ENCODE data around the gene CDKN2B-AS1.
A peak's percentile ranks its signal among the peaks of the same experiment; 100 is the strongest.

Gene CDKN2B-AS1

DNA sequence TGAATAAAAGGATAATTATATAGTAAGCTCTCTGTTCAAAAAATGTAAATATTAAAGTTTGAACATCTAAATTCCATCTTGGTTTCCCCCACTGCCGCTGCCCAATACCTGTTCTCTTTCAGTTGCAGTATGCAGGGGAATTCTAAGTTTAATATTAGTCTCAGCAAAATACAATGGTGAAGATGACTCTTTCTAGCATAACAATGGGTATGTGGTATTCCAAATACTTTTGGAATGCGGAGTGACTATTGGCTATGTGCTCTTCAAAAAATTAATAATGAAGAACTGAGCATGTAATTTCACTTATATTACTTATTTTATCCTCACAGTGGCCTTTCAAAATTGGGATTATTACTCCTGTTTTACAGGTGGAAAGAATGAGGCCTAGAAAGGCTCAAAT, 3.4 kb downstream of the CDKN2B-AS1 start:
- no peak for FAIRE-seq
- no peak for TF ChIP-seq POU2F2 (IDR thresholded peaks at IDR 0.05; ENCODE audit: low read depth, low read length)
- no peak for TF ChIP-seq POLR2AphosphoS5 (IDR thresholded peaks at IDR 0.05; ENCODE audit: low read depth, low read length)
- TF ChIP-seq POLR2A (IDR thresholded peaks at IDR 0.05; ENCODE audit: low read depth, low read length): no peak
- TF ChIP-seq PAX5 (IDR thresholded peaks at IDR 0.05; ENCODE audit: insufficient read depth, low read length, severe bottlenecking): no peak
- no peak for TF ChIP-seq SPI1 (IDR thresholded peaks at IDR 0.05; ENCODE audit: low read depth, low read length)
- TF ChIP-seq TAF1 (IDR thresholded peaks at IDR 0.05; ENCODE audit: low read depth, low read length): no peak

GRCh38 chr9:22002038-22002437, 7.4 kb downstream of the CDKN2B-AS1 start:
- FAIRE-seq (peak; percentile 71), DNase-seq (ENCODE audit: insufficient read length, low spot score) (no peak)
- no peak for TF ChIP-seq PAX5 (IDR thresholded peaks at IDR 0.05; ENCODE audit: insufficient read depth, low read length, severe bottlenecking)
- TF ChIP-seq TAF1 (IDR thresholded peaks at IDR 0.05; ENCODE audit: low read depth, low read length): no peak
- no peak for TF ChIP-seq POU2F2 (IDR thresholded peaks at IDR 0.05; ENCODE audit: low read depth, low read length)
- no peak for TF ChIP-seq POLR2A (IDR thresholded peaks at IDR 0.05; ENCODE audit: low read depth, low read length)
- TF ChIP-seq SPI1 (IDR thresholded peaks at IDR 0.05; ENCODE audit: low read depth, low read length): no peak
- no peak for TF ChIP-seq POLR2AphosphoS5 (IDR thresholded peaks at IDR 0.05; ENCODE audit: low read depth, low read length)

More for the DNA sequence above, 3.4 kb downstream of the CDKN2B-AS1 start:
- DNase-seq (ENCODE audit: insufficient read length, low spot score): no peak

DNA sequence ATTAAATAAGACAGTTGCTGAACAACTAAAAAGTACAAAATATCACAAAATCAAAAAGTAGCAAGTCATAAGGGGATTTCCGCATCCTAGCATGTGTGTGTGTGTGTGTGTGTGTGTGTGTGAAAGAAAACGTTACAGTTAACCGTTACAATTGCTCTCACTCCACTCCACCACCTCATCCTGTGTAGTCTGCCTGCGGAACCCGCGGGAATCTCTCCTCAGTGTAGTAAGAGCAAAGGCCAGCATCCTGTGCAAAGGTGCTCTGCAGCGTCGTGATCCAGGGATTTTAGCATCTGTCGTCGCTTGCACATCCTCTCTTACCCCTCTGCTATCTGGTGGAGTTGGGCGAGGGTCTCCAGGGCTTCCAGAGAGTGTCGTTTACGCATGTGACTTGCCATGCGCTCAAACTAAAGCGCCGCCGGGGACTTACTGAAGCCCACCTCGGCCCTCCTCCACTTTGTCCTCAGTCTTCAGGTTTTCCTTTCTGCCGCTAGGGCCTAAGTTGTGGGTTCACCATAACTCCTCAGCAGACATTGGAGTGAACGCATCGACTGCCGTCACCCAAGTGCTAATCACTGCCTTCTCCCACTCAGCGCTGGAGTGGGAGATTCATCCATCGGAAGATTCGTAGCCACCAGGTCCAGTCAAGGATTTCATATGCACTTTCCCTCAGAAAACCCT, 10.6 kb downstream of the CDKN2B-AS1 start:
- no peak for DNase-seq (ENCODE audit: insufficient read length, low spot score)
- TF ChIP-seq POU2F2 (IDR thresholded peaks at IDR 0.05; ENCODE audit: low read depth, low read length): no peak
- TF ChIP-seq TAF1 (IDR thresholded peaks at IDR 0.05; ENCODE audit: low read depth, low read length): no peak
- peak; percentile 26 for FAIRE-seq

GRCh38 chr9:22005702-22006606, 11.4 kb downstream of the CDKN2B-AS1 start:
- FAIRE-seq: no peak
- TF ChIP-seq POLR2AphosphoS5 (IDR thresholded peaks at IDR 0.05; ENCODE audit: low read depth, low read length) (no peak), POLR2A (IDR thresholded peaks at IDR 0.05; ENCODE audit: low read depth, low read length) (no peak), TAF1 (IDR thresholded peaks at IDR 0.05; ENCODE audit: low read depth, low read length) (no peak), PAX5 (IDR thresholded peaks at IDR 0.05; ENCODE audit: insufficient read depth, low read length, severe bottlenecking) (no peak), POU2F2 (IDR thresholded peaks at IDR 0.05; ENCODE audit: low read depth, low read length) (no peak), SPI1 (IDR thresholded peaks at IDR 0.05; ENCODE audit: low read depth, low read length) (no peak)
- no peak for DNase-seq (ENCODE audit: insufficient read length, low spot score)

DNA sequence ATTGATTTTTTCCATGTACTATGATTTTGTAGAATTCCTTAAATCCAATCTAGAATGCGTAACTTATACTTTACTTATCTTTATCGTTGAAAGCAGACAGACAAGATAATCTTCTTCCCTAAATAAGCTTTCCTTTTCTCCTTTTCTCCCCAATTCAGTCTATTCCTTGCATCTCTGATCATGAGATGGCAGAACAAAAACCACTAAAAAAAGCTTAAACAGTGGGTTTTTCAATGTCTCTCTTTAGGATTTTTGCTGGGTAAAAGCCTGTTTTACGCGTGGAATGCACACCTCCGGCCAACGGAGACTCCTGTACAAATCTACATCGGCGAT, 13.8 kb downstream of the CDKN2B-AS1 start:
- no peak for DNase-seq (ENCODE audit: insufficient read length, low spot score)

GRCh38 chr9:22008717-22009505, 14.3 kb downstream of the CDKN2B-AS1 start, which contains the start of gene CDKN2B:
TSS of gene CDKN2B (minus strand) at chr9:22009305. CDS start at chr9:22008953, 352 bp downstream.
- TF ChIP-seq POLR2AphosphoS5 (IDR thresholded peaks at IDR 0.05; ENCODE audit: low read depth, low read length) (no peak), PAX5 (IDR thresholded peaks at IDR 0.05; ENCODE audit: insufficient read depth, low read length, severe bottlenecking) (no peak), POLR2A (IDR thresholded peaks at IDR 0.05; ENCODE audit: low read depth, low read length) (no peak), SPI1 (IDR thresholded peaks at IDR 0.05; ENCODE audit: low read depth, low read length) (no peak), POU2F2 (IDR thresholded peaks at IDR 0.05; ENCODE audit: low read depth, low read length) (no peak), TAF1 (IDR thresholded peaks at IDR 0.05; ENCODE audit: low read depth, low read length) (no peak)
- FAIRE-seq: peak; percentile 74
- peak; percentile 70 for DNase-seq (ENCODE audit: insufficient read length, low spot score)

More for the DNA sequence above, 13.8 kb downstream of the CDKN2B-AS1 start:
- FAIRE-seq: no peak
- TF ChIP-seq PAX5 (IDR thresholded peaks at IDR 0.05; ENCODE audit: insufficient read depth, low read length, severe bottlenecking) (no peak), POLR2A (IDR thresholded peaks at IDR 0.05; ENCODE audit: low read depth, low read length) (no peak), POU2F2 (IDR thresholded peaks at IDR 0.05; ENCODE audit: low read depth, low read length) (no peak), TAF1 (IDR thresholded peaks at IDR 0.05; ENCODE audit: low read depth, low read length) (no peak), POLR2AphosphoS5 (IDR thresholded peaks at IDR 0.05; ENCODE audit: low read depth, low read length) (no peak), SPI1 (IDR thresholded peaks at IDR 0.05; ENCODE audit: low read depth, low read length) (no peak)

DNA sequence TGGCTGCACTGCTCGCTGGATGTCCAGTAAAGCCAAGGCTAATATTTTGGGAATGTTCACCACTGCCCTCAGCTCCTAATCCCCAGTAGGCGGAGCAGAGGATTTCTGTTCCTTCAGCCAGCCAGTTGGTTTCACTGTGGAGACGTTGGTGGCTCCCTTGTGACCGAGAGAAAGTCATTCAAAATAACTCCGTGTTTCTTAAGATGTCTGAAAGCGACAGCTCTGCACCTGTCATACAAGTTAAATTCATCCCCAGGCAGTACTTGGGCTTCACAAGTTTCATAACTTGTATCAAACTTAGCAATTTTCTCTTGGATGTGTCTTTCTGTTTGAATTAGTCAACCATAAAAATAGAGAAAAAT, 14.9 kb downstream of the CDKN2B-AS1 start:
- DNase-seq (ENCODE audit: insufficient read length, low spot score) (no peak), FAIRE-seq (no peak)
- TF ChIP-seq POU2F2 (IDR thresholded peaks at IDR 0.05; ENCODE audit: low read depth, low read length): no peak
- TF ChIP-seq SPI1 (IDR thresholded peaks at IDR 0.05; ENCODE audit: low read depth, low read length): no peak
- no peak for TF ChIP-seq PAX5 (IDR thresholded peaks at IDR 0.05; ENCODE audit: insufficient read depth, low read length, severe bottlenecking)
- TF ChIP-seq TAF1 (IDR thresholded peaks at IDR 0.05; ENCODE audit: low read depth, low read length): no peak
- no peak for TF ChIP-seq POLR2A (IDR thresholded peaks at IDR 0.05; ENCODE audit: low read depth, low read length)
- no peak for TF ChIP-seq POLR2AphosphoS5 (IDR thresholded peaks at IDR 0.05; ENCODE audit: low read depth, low read length)

GRCh38 chr9:22010866-22011625, 16.5 kb downstream of the CDKN2B-AS1 start:
- FAIRE-seq: no peak
- no peak for TF ChIP-seq TAF1 (IDR thresholded peaks at IDR 0.05; ENCODE audit: low read depth, low read length)

GRCh38 chr9:22022396-22022795, 27.8 kb downstream of the CDKN2B-AS1 start:
- TF ChIP-seq SPI1 (IDR thresholded peaks at IDR 0.05; ENCODE audit: low read depth, low read length): no peak
- no peak for TF ChIP-seq POLR2A (IDR thresholded peaks at IDR 0.05; ENCODE audit: low read depth, low read length)
- no peak for TF ChIP-seq PAX5 (IDR thresholded peaks at IDR 0.05; ENCODE audit: insufficient read depth, low read length, severe bottlenecking)
- TF ChIP-seq TAF1 (IDR thresholded peaks at IDR 0.05; ENCODE audit: low read depth, low read length): no peak
- no peak for TF ChIP-seq POLR2AphosphoS5 (IDR thresholded peaks at IDR 0.05; ENCODE audit: low read depth, low read length)
- TF ChIP-seq POU2F2 (IDR thresholded peaks at IDR 0.05; ENCODE audit: low read depth, low read length): no peak
- no peak for DNase-seq (ENCODE audit: insufficient read length, low spot score)
- no peak for FAIRE-seq

More at GRCh38 chr9:22010866-22011625, 16.5 kb downstream of the CDKN2B-AS1 start:
- no peak for DNase-seq (ENCODE audit: insufficient read length, low spot score)

Data from GM12891 (cell line).